ENCODE data around the gene LRRC14B.
"Not testable (repeated sequence)": the region's sequence is repeated elsewhere in the genome, so short reads cannot be mapped to it uniquely, and the experiment has no call there.

Gene LRRC14B

DNA sequence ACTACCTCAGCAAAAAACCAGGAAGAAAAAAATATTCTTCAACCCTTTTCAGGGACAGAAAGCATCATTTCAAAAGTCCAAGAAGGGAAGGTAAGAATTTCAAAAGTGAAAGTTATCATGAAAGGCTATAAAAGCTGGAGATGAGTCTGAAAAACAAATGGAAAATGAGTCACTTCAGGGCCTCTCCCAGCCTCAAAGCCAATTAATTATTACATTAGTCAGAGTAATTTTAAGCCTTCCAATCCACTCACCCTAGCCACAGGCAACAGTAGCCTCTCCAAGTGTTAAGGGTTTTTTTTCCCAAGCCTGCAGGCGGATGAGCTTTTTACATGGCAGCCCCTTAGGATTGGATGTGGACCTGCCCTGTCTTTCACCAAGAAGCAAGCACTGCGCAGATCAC is 24.0 kb downstream of the LRRC14B start:
- not testable (repeated sequence) for DNase-seq

DNA sequence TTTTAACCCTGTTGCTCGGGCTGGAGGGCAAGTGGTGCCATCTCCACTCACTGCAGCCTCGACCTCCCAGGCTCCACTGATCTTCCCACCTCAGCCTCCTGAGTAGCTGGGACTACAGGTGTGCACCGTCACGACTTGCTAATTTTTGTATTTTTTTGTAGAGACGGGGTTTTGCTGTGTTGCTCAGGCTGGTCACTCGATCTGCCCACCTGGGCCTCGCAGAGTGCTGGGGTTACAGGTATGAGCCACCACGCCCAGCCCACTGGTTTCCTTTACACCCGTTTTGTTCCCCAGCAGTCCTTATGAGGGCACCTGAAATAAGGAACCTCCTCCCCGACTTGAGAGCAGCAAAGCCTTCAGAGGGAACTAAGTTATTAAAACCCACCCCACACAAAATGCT is 24.8 kb downstream of the LRRC14B start:
- not testable (repeated sequence) for DNase-seq

DNA sequence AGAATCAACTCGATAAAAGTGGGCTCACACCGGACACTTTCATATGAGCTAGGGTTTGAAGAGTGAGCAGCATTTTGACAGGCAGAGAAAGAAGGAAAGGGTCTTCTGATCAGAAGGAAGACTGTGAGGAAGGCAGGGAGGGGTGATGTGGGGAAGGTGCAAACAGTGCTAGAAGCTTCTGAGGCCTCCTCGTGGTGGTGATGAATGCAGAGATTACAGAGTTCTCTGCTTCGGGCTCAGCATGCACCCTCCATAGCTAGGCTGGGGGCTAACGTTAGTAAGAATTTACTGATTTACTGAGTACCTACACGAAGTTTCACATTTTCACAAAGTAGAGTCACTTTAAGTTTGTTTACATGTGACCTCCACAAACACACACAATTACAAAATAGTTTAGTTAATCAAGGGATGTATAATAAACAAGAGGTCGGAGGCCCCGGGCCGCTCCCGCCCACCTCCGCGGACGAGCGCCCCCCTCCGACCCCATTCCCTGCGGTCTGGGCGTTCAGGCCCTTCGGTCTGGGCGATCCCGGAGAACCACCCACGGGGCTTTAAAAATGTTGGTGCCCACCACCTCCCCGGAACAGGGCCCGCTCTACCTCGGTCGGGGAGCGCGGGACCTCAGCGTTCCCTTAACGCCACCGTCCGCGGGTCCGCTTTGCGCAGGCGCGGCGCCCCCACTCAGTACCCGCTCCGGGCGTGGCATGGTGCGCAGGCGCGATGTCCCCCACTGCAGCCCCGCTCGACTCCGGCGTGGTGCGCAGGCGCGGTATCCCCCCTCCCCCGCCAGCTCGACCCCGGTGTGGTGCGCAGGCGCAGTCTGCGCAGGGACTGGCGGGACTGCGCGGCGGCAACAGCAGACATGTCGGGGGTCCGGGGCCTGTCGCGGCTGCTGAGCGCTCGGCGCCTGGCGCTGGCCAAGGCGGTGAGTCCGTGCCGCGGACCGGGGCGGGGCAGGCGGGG is 26.5 kb downstream of the LRRC14B start, which contains the start of the genes CCDC127 and SDHA:
CCDC127 (minus strand) TSS at position 660 of the 963 bp plus-strand sequence. CDS start 1,304 bp downstream, outside the sequence.
SDHA (plus strand) TSS at position 827 of the 963 bp plus-strand sequence; CDS start at position 863, 36 bp downstream.
- peak; percentile 67 for DNase-seq

DNA sequence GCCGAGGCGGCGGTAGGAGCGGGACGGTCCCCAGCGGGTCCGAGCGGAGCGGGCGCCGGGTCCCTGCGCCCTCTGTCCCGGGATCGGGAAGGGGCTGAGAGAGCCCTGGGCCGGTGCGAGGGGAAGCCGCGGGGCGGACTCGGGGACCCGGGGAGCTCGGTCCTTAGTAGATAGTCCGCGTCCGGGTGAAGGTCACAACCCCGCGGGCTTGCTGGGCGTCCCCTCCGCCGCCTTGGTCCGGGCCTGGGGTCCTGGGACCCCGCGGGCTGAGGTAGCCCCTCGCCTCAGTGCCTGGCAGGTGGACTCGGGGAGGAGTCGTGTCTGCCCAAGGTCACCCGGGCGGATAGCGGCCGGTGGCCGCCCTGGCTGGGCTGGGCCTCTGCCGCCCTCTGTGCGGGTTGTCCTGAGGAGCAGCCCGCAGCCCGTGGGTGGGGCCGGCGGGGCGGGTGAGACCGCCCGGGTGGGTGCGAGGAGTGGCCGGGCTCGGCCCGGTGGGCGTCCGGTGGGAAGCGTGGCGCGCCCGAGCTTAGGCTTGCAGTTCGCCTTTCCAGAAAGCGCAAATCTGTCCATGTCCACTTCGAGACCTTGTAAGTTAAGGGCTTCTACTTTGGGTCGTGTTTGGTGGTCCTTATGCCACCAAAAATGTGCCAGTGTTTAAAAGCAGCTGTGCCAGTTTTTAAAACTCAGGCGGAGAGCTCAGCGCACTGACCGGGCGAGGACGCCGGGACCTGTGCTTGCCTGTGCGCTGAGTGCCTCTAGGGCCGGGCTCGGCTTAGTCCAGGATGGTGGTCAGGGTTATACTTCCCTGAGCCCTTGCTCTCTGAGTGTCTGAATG is 27.4 kb downstream of the LRRC14B start:
- DNase-seq = no peak

DNA sequence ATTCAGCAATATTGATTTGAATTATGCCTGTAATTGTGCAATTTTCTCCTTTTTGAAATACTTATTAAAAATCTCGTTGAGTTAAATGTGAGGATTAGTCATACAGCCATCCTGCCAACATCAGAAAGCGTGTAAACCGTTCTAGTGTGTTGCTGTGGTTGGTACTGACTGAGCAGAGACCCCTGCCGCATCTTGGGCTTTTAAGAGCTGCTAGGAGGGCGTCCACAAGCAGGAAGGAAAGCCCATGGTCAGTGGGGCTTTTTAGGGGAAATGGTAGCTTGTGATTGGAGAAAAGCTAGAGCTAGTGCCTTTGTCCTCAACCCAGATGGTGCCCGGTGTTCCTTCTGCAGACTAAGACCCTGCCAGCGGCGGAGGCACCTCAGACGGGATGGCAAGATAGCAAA is 28.2 kb downstream of the LRRC14B start:
- DNase-seq = no peak

GRCh38 chr5:219991-220390 is 28.7 kb downstream of the LRRC14B start:
- DNase-seq = no peak

DNA sequence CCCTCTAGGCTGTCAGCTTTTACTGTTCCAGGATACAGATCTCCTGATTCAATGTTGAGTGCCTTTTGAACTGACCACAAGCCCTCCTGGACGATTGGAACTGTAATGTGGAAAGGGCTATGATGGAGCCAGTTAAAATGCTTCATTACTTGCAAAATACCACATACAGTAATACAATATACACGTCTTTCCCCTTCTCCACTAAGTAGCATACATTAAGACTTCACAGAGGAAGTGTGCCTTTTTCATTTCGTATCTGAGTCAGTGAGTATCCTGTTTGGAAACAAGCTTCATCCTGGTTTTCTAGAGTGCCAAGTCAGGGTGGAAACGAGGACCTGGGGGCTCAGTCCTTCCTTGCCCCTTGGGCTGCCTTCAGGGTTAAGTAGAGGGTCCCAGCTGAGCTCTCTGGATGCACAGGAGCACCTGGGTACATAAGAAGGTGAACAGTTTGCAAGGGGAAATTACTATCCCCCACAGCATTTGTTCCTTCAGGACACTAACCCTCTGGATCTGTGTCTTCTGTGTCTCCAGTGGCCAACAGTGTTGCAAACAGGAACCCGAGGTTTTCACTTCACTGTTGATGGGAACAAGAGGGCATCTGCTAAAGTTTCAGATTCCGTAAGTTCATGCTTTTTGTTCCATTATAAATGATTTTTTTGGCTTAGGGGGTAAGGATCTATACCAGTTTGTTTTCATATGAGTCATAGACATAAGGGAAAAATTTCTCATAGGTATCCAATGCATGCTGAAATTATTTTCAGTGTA is 31.8 kb downstream of the LRRC14B start:
- DNase-seq = not testable (repeated sequence)

DNA sequence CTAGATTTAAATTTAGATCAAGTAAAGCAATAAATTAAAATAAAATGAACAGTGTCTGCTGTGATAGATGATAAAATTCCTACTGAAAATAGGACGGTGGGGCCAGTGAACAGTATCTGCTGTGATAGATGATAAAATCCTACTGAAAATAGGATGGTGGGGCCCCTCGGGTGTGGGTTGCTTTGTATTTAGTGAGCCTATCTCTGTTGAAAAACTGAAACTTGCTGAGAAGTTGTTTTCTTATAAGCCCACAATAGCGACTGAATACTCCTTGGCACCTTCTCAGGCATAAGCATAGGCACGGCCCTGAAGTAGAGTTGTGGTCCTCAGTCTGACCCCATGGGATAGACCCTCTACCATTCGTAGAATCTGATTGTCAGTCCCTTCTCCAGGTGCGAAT is 32.5 kb downstream of the LRRC14B start:
- no peak for DNase-seq

- DNase-seq = no peak
Measured at GRCh38 chr5:225334-225733, 34.0 kb downstream of the LRRC14B start.

DNA sequence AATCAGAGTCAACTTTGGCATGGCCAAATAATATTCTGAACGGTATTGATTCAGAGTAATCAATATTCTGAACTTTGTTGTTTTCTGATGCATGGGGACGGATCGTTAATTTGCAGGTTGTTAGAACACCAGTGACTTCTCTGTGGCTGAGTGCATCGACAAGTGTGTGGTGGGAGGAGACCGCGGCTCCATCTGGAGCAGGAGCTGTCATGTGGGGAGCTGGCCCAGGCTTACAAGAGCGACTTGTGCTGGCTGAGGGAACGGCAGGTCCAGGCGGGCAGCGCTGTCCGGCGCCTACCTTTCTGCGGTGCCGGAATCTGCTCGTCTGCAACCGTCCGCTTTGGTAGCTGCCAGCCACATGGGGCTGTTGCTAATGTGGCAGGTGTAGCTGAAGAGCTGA is 36.1 kb downstream of the LRRC14B start:
- DNase-seq = not testable (repeated sequence)

GRCh38 chr5:228886-229285 is 37.6 kb downstream of the LRRC14B start:
- DNase-seq = no peak

GRCh38 chr5:230711-231110 is 39.4 kb downstream of the LRRC14B start:
- DNase-seq = no peak

DNA sequence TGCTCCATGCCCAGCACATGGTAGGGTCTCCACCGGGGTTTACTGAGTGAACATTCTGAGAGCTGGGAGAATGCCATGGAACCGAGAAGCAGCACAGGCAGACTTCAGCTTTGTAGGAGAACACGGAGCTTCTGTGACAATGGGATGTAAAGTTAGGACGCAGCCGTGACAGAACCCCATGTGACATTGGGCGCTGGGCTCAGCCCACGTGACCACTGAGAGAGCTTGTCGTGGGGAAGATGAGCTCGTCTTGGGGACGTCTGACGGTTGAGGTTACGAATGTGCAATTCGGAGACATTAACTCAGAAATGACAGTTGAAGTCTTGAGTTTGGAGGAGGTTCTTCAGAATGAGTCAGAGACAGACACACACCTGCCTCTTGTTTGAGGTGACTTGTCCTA is 40.4 kb downstream of the LRRC14B start:
- DNase-seq = no peak

DNA sequence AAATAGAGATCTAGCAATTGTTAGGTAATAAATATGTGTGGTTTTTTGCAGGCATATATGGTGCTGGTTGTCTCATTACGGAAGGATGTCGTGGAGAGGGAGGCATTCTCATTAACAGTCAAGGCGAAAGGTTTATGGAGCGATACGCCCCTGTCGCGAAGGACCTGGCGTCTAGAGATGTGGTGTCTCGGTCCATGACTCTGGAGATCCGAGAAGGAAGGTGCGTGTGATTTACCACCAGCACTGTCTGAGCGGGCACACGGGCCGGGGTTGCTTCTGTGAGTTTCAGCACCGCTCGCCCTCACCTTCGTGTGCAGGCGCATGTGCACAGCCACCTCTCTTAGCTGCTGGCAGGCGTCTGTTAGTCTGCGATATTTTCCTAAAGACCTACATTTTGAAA is 42.1 kb downstream of the LRRC14B start:
- DNase-seq = not testable (repeated sequence)

DNA sequence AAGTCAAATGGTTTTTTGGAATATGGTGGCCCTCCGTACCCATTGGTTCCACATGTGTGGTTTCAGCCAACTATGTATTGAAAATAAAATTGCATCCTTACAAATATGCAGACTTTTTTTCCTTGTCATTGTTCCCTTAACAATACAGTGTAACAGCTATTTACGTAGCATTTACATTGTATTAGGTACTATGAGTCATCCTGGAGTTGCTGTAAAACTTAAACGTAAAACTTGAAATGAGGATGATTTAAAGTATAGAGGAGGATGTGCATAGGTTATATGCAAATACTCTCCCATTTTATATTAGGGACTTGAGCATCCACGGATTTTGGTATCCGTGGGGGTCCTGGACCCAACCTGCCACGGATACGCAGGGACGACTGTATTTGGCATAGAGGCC is 43.2 kb downstream of the LRRC14B start:
- no peak for DNase-seq

- not testable (repeated sequence) for DNase-seq
Measured at GRCh38 chr5:235527-235926, 44.2 kb downstream of the LRRC14B start.

DNA sequence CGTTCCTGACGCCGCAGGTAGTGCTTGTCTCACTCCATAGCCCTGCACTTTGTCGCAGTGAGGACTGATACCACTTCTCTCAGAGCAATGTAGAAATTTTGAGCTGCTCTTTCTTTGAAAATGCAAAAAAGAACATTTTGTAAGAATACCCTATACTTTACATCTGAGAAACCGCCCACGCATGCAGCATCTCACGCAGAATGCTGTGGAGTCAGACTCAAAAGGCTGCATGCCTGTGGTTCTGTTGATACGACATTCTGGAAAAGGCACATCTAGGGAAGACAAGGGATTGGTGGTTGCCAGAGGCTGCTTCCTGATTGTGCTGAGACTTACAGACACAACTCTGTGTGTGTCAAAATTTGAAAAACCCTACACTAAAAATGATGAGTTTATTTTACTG is 46.6 kb downstream of the LRRC14B start:
- not testable (repeated sequence) for DNase-seq

DNA sequence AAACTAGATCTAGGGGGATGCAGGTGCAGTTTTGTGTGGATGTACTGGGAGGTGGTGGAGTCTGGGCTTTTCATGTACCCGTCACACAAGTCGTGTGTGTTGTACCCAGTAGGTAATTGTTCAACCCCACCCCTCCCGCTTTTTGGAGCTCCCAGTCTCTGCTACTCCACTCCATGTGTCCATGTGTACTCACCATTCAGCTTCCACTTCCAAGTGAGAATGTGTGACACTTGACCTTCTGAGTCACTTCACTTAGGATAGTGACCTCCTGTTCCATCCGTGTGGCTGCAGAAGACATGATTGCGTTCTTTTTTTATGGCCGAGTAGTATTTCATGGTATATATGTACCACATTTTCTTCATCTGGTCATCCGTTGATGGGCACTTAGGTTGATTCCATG is 49.3 kb downstream of the LRRC14B start:
- DNase-seq = not testable (repeated sequence)

DNA sequence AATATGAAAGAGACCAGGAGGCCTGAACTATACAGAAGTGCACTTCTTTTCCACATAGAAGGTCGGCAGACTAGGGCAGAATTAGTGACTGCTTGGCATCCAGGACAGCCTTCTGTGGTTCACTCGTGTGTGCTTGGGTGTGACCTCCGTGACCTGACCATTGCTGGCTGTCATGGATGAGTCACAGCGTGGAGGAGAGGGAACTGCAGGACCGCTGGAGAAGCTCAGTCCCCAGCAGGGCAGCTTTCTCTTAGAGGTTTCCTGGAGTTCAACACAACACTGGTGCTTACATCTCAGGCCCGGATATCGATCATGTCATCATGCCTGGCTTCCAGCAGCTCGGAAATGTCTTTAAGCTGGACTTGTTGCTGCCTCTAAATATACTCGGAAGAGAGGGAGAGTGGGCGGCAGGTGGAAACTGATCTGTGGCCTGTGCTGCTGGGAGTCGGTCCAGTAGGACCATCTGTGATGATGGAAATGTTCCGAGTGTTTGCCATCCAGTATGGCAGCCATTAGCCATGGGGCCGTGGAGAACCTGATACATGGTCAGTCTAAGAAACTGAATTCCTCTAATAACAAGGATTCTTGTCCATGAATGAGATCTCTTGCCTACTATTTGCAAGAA is 49.9 kb downstream of the LRRC14B start:
- not testable (repeated sequence) for DNase-seq

- not testable (repeated sequence) for DNase-seq
Measured at GRCh38 chr5:243683-244367, 52.5 kb downstream of the LRRC14B start.

DNA sequence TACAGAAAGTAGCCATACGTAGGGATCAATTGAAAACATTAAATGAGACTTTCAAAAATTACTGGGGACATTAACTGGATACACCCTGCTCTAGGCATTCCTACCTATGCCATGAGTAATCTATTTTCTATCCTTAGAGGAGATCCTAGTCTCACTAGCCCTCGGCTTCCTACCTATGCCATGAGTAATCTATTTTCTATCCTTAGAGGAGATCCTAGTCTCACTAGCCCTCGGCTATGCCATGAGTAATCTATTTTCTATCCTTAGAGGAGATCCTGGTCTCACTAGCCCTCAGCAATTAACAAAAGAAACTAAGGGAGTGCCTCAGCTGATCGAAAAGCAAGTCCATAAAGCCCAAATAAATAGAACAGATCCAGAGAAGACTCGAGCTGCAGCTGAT is 54.4 kb downstream of the LRRC14B start:
- DNase-seq = not testable (repeated sequence)
